HG03342 (cell line): Measurements from ENCODE around the gene BCL2L13.
A peak's percentile ranks its signal among the peaks of the same experiment; 100 is the strongest.
"Not testable (repeated sequence)": the region's sequence is repeated elsewhere in the genome, so short reads cannot be mapped to it uniquely, and the experiment has no call there.

Experiments used
- ATAC-seq: cut with Tn5 transposase; IDR thresholded peaks from one replicate; pipeline ENCODE4 v1.9.1; 2021; ENCODE audit warnings: mild to moderate bottlenecking, moderate library complexity; ENCODE audit not compliant: unreplicated experiment

Gene BCL2L13

GRCh38 chr22:17692841-17693240 is 54.3 kb downstream of the BCL2L13 start:
- ATAC-seq, result no peak

GRCh38 chr22:17694193-17694592 is 55.6 kb downstream of the BCL2L13 start:
- no peak for ATAC-seq

- no peak for ATAC-seq
These were observed 56.2 kb downstream of the BCL2L13 start for GRCh38 chr22:17694752-17695151.

GRCh38 chr22:17695986-17696385 is 57.4 kb downstream of the BCL2L13 start:
- no peak for ATAC-seq

- not testable (repeated sequence) for ATAC-seq
These were observed 58.6 kb downstream of the BCL2L13 start for GRCh38 chr22:17697196-17697595.

- ATAC-seq, result not testable (repeated sequence)
These were observed 59.7 kb downstream of the BCL2L13 start for GRCh38 chr22:17698276-17698675.

- ATAC-seq, result no peak
These were observed 60.4 kb downstream of the BCL2L13 start for GRCh38 chr22:17698948-17699347.

GRCh38 chr22:17699696-17700340 is 61.3 kb downstream of the BCL2L13 start:
- no peak for ATAC-seq

- no peak for ATAC-seq
These were observed 62.2 kb downstream of the BCL2L13 start for GRCh38 chr22:17700778-17701177.

- ATAC-seq, result no peak
These were observed 65.3 kb downstream of the BCL2L13 start for GRCh38 chr22:17703811-17704210.

GRCh38 chr22:17705546-17705945 is 67.0 kb downstream of the BCL2L13 start:
- no peak for ATAC-seq

- ATAC-seq, result peak; percentile 60
These were observed 67.7 kb downstream of the BCL2L13 start for GRCh38 chr22:17705951-17706900.

GRCh38 chr22:17706947-17707346 is 68.4 kb downstream of the BCL2L13 start:
- ATAC-seq, result no peak

- no peak for ATAC-seq
These were observed 69.0 kb downstream of the BCL2L13 start for GRCh38 chr22:17707526-17707925.

- no peak for ATAC-seq
These were observed 71.5 kb downstream of the BCL2L13 start for GRCh38 chr22:17710023-17710422.

- ATAC-seq, result no peak
These were observed 73.9 kb downstream of the BCL2L13 start for GRCh38 chr22:17712441-17712840.

- ATAC-seq, result no peak
These were observed 78.0 kb downstream of the BCL2L13 start for GRCh38 chr22:17716529-17716928.

GRCh38 chr22:17717708-17718107 is 79.2 kb downstream of the BCL2L13 start:
- ATAC-seq, result no peak

GRCh38 chr22:17719911-17720310 is 81.4 kb downstream of the BCL2L13 start:
- no peak for ATAC-seq

- ATAC-seq, result no peak
These were observed 85.7 kb downstream of the BCL2L13 start for GRCh38 chr22:17724241-17724640.

- no peak for ATAC-seq
These were observed 86.3 kb downstream of the BCL2L13 start for GRCh38 chr22:17724678-17725499.
